ENCODE data around the gene FGF6.
"Not testable (repeated sequence)": the region's sequence is repeated elsewhere in the genome, so short reads cannot be mapped to it uniquely, and the experiment has no call there.

FGF6 gene

DNA sequence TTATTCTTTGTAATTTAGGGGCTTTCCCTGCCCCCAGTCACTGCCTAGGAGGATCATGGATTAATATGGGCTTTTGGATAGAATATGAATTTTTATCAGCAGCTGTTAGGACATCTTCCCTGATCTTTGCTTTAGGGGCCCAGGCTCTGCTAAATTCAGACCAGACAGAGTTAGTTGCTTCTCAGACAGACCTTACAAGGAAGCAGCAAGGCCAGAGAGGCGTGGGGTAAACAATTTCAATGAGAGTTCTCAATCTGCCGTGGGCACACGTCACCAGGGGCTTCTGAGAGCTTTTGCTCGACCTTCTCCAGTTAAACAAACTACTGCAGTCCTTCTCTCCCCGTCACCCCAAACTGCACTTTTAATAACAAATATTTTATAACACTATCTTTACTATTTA is 27.7 kb downstream of the FGF6 start:
- no peak for DNase-seq (ENCODE audit: extremely low spot score)
- TF ChIP-seq, protein P1, sequence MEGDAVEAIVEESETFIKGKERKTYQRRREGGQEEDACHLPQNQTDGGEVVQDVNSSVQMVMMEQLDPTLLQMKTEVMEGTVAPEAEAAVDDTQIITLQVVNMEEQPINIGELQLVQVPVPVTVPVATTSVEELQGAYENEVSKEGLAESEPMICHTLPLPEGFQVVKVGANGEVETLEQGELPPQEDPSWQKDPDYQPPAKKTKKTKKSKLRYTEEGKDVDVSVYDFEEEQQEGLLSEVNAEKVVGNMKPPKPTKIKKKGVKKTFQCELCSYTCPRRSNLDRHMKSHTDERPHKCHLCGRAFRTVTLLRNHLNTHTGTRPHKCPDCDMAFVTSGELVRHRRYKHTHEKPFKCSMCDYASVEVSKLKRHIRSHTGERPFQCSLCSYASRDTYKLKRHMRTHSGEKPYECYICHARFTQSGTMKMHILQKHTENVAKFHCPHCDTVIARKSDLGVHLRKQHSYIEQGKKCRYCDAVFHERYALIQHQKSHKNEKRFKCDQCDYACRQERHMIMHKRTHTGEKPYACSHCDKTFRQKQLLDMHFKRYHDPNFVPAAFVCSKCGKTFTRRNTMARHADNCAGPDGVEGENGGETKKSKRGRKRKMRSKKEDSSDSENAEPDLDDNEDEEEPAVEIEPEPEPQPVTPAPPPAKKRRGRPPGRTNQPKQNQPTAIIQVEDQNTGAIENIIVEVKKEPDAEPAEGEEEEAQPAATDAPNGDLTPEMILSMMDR (IDR thresholded peaks at IDR 0.05; ENCODE audit: control extremely low read depth, extremely low read depth, low read depth, missing control alignments) = no peak
- ChIA-PET POLR2A (no interaction called here), CTCF (interaction anchor here (0.9 kb wide), 1 partner anchor 21 kb away, joined by 3 read pairs; no protein-coding TSS in a partner anchor)

DNA sequence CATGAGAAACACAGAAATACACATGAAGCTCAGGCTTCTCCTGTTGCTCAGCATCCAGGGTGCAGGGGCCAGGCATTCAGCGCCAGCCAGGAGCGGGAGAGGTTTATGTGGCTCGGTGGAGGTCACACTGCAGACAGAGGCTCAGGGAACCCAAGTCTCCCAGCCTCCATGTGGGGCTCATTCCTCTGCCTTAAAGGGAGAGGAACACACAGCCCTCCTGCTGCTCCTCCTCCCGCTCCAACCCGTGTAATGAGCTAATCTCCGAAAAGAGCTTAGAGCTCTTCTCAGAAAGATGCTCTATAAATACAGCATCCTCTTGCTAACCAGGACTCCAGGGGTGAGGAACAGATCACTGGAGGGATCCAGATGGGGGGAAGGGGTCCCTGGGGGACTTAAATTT is 28.2 kb downstream of the FGF6 start:
- TF ChIP-seq, protein P1 (IDR thresholded peaks at IDR 0.05; ENCODE audit: control extremely low read depth, extremely low read depth, low read depth, missing control alignments) = no peak
- CTCF ChIA-PET = interaction anchor here (0.9 to 1.5 kb wide), 3 partner anchors 10 to 110 kb away, joined by 3 to 4 read pairs (median 4); no protein-coding TSS in a partner anchor
- no peak for DNase-seq (ENCODE audit: extremely low spot score)
- POLR2A ChIA-PET = no interaction called here

DNA sequence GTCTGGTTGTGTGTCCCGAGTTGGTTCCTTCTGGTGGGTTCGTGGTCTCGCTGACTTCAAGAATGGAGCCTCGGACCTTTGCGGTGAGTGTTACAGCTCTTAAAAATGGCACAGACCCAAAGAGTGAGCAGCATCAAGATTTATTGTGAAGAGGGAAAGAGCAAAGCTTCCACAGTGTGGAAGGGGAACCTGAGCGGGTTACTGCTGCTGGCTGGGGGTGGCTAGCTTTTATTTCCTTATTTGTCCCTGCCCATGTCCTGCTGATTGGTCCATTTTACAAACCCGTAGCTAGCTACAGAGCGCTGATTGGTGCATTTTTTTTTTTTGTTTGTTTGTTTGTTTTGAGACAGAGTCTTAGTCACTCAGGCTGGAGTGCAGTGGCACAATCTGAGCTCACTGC is 29.3 kb downstream of the FGF6 start:
- no peak for DNase-seq (ENCODE audit: extremely low spot score)
- ChIA-PET POLR2A (no interaction called here), CTCF (interaction anchor here (1.5 to 2.7 kb wide), 3 partner anchors 10 to 111 kb away, joined by 4 to 11 read pairs (median 4); no protein-coding TSS in a partner anchor)
- TF ChIP-seq, protein P1 (IDR thresholded peaks at IDR 0.05; ENCODE audit: control extremely low read depth, extremely low read depth, low read depth, missing control alignments) = no peak

DNA sequence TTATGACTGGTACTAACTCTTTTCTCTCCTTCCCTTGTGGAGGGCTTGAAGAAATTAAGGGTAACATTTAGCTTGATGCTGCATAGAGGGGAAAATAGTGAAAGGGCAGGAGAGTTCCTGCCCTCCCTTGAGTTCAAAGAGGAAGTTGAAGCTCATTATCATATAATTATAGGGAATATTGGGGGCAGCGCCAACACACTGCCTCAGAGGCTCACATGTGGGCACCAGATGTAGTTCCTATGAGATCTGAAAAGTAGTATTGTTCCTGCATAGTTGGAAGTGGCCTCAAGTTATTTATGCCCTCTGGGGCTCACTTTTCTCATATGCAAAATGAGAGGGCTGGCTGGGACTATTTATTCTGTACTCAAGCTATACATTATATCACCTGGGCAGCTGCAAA is 33.1 kb downstream of the FGF6 start:
- DNase-seq (ENCODE audit: extremely low spot score) = no peak
- TF ChIP-seq, protein P1 (IDR thresholded peaks at IDR 0.05; ENCODE audit: control extremely low read depth, extremely low read depth, low read depth, missing control alignments) = no peak
- POLR2A ChIA-PET = no interaction called here
- CTCF ChIA-PET = interaction anchor here (1.6 to 3.8 kb wide), 2 partner anchors 9 to 114 kb away, joined by 3 to 23 read pairs; no protein-coding TSS in a partner anchor

DNA sequence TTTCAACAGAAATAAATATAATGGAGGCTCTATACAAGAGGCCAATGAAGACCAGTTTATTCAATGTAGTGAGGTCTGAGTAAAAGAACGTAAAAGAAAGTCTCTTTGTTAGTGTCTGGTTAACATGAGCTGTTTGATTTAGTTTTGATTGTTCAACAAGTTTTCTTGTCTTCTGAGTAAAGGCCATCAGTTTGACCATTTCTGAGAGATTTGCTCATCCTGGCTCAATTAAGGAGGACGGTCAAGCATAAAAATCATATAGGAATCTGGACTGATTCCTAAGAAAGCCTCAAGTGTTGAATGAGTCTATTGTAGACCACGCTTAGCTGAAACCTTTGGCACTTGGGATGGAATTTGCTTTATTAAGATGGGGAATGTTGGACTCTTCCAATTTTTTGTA is 33.6 kb downstream of the FGF6 start:
- ChIA-PET CTCF (interaction anchor here (1.6 to 3.8 kb wide), 2 partner anchors 10 to 114 kb away, joined by 3 to 23 read pairs; no protein-coding TSS in a partner anchor), POLR2A (no interaction called here)
- no peak for DNase-seq (ENCODE audit: extremely low spot score)
- TF ChIP-seq, protein P1 (IDR thresholded peaks at IDR 0.05; ENCODE audit: control extremely low read depth, extremely low read depth, low read depth, missing control alignments) = no peak

DNA sequence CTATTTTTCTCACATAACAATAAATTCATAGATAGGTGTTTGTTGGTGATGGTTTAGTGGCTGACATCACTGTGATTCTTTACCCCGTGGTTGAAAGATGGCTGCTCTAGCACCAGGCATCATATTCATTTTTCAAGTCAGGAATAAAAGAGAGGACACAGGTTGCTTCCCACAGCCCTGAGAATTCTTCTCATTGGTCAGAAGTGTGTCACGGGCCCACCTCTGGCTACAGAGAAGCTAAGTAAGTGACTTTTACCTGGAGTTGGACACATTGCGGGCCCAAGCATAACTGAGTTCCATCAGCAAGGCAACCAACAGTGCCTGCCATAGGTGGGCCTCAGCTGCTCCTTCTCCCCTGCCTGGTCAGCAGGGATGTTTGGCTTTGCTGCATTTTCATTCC is 38.5 kb downstream of the FGF6 start:
- no peak for DNase-seq (ENCODE audit: extremely low spot score)
- ChIA-PET POLR2A (no interaction called here), CTCF (interaction anchor here (1.1 to 3.6 kb wide), 3 partner anchors 8 to 15 kb away, joined by 3 to 11 read pairs (median 6); no protein-coding TSS in a partner anchor)
- TF ChIP-seq, protein P1 (IDR thresholded peaks at IDR 0.05; ENCODE audit: control extremely low read depth, extremely low read depth, low read depth, missing control alignments) = no peak

DNA sequence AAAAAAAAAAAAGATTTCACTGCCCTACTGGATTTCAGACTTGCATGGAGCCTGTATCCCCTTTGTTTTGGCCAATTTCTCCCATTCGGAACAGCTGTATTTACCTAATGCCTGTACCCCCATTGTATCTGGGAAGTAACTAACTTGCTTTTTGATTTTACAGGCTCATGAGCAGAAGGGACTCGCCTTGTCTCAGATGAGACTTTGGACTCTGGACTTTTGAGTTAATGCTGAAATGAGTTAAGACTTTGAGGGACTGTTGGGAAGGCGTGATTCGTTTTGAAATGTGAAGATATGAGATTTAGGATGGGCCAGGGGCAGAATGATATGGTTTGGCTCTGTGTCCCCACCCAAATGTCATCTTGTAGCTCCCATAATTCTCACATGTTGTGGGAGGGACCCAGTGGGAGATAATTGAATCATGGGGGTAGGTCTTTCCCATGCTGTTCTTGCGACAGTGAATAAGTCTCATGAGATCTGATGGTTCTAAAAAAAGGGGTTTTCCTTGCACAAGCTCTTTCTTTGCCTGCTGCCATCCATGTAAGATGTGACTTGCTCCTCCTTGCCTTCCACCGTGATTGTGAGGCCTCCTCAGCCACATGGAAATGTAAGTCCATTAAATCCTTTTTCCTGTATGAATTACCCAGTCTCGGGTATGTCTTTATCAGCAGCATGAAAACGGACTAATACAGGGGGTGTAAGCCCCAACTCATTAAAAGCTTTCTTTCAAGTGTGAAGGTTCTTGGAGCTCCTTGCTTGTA is 40.6 kb downstream of the FGF6 start:
- CTCF ChIA-PET = interaction anchor here (1.0 to 3.6 kb wide), 6 partner anchors 10 to 37 kb away, joined by 3 to 11 read pairs (median 3); no protein-coding TSS in a partner anchor
- DNase-seq (ENCODE audit: extremely low spot score); POLR2A ChIA-PET: not testable (repeated sequence)
